Occipital lobe (tissue), 2 donors: ENCODE data around the gene RAD21L1. TPM values are rescaled to one million over a fixed set of nuclear protein-coding genes. Genes with fewer than 3 reads are reported as not detected.
"Not testable (repeated sequence)": the region's sequence is repeated elsewhere in the genome, so short reads cannot be mapped to it uniquely, and the experiment has no call there.

ENCODE experiments used
- DNase-seq: peaks from one replicate; lab custom pipeline; 2025; lab: John Stamatoyannopoulos, UW
- total RNA-seq: library from RNA; depleted of rRNA; stranded (reverse); fragments of >200 nt; gene quantifications from one replicate; pipeline ENCODE4 v1.2.3, GENCODE V29; 2014

Gene RAD21L1
- total RNA-seq, 1 donor from 2014 or later = not detected

DNA sequence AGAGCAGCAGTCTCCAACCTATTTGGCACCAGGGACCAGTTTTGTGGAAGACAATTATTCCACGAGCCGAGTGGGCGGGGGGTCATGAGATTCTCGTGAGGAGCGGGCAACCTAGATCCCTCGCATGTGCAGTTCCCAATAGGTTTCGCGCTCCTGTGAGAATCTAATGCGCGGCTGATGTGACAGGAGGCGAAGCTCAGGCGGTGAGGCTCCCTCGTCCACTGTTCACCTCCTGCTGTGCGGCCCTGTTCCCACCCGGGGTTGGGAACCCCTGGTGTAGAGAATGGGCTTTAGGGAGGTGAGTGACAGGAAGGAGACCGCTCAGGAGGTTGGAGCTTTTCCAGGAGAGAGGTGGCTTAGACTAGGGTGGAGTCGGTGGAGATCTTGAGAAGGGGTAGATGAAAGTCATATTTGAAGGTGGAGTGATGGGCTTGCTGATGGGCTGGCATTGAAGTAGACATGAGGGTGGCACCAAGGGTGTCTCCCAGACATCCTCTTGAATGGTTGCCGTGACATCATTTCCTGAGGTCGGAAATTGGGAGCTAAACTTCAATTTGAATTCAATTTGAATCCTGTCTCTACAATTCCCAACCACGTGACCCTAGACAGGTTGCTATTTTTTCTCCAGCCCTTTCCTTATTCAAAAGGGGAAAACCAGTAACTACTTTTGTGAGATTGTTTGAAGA is 1.5 kb upstream of the RAD21L1 start:
- DNase-seq = no peak

DNA sequence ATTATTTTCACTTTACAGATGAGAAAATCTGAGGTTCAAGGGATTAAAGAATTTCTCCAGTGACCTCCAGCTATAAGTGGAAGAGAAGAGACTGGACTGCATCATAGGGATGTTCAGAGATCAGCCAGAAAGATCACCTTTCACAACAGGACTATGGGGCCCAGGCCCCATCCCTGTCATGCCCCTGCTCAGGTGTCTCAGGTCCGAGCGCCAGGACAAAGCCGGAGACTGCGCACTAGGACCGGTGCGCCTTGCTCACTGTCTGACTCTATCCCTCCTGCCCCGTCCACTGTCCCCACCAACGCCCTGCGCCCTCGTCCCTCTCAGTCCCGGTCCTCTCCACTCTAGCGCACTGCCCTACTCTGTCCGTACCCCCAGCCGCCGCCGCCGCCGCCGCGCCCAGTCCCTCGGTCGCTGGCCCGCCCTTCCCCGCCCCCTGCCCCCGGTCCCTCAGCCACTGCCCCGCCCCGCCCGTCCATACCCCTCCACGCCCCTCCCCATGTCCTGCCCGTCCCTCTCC is 521 bp upstream of the RAD21L1 start:
- DNase-seq = no peak

- DNase-seq = no peak
Measured at GRCh38 chr20:1229541-1229940, 3.7 kb downstream of the RAD21L1 start.

- DNase-seq = no peak
Measured at GRCh38 chr20:1232286-1233111, 6.7 kb downstream of the RAD21L1 start.

DNA sequence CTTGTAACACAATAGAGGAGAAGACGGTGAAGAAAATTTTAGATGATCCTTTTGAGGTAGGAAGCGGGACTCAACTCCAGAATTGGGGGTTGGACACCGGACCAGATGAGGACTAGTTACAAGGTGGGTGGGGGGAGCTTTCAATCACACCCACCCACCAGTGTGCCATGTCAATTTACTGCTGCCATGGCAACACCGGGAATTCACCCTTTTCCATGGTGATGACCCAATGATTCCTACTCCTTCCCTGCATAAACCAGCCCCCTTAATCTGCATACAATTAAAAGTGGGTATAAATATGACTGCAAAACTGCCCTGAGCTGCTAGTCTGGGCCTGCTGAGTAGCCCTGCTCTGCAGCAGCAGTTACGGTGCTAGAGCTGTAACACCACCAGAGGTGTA is 14.7 kb downstream of the RAD21L1 start:
- DNase-seq = no peak

- no peak for DNase-seq
Measured at GRCh38 chr20:1241456-1241855, 15.6 kb downstream of the RAD21L1 start.

- DNase-seq = no peak
Measured at GRCh38 chr20:1242099-1242498, 16.3 kb downstream of the RAD21L1 start.

DNA sequence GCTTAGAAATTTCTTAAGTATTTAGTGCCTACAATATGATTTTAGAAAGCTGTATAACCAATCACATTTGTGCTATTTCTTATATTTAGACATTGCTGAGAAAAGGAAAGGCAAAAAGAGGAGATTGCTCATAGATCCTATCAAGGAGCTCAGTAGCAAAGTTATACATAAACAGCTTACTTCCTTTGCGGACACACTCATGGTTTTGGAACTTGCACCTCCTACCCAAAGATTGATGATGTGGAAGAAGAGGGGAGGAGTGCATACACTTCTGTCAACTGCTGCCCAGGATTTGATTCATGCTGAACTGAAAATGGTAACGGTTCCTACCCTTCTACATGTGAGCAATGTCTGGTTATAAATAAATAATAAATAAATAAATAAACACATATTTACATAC is 16.7 kb downstream of the RAD21L1 start:
- DNase-seq = no peak

DNA sequence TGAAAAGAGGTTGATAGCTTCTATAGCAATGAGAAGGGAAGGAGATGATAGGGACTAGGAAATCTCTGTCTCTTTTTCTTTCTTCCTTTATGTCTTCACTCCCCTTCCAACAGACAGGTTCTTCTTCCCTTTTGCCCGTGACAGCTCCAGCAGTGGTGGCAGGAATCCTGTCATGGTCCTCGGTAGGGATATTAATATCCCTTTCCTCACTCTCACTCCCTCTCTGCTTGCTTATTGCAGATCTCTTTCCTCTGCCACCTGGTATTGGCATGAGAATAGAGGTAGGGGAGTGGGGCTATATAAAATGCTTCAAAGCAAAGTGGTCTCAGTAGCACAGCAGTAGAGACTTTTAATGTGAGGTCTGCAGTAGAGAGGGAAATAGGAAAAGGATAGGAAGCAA is 19.7 kb downstream of the RAD21L1 start:
- no peak for DNase-seq

DNA sequence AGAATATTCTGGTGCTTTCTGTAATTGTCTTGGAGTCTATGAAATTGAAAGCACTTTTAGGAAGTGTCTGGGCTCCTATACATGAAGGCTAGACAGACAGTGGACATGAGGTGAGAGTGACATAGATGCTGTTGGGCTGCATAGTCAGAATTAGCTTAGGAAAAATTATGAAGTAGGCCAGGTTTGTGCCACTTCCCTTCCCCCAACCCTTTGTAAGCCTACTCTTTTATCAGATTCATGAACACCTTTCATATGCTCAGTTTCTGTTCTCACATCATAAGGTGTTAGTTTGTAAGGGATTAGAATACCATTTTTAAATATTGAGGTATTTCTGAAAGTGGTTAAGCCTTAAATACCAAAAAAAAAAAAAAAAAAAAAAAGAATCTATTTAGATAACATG is 21.8 kb downstream of the RAD21L1 start:
- DNase-seq = no peak

- not testable (repeated sequence) for DNase-seq
Measured at GRCh38 chr20:1250282-1250681, 24.4 kb downstream of the RAD21L1 start.

DNA sequence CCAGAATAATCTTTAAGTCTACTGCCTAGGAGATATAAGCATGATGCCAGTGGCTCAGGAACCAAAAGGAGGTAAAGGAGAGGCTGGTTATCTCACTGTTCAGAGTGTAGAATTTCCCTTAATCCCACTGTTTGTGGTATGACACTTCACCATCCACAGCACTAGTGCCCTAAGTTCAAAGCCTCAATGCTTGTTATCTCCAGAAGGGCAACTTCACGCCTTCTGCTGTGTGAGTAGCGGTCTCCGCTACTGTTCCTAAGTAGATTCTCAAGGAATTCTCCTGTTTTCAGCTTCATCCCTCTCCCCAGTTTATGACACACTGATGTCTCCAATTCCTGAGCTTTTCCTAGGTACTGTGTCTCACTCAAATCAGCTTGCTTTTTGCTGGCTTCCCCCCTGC is 26.6 kb downstream of the RAD21L1 start:
- DNase-seq = no peak

GRCh38 chr20:1254254-1254653 is 28.4 kb downstream of the RAD21L1 start:
- no peak for DNase-seq

DNA sequence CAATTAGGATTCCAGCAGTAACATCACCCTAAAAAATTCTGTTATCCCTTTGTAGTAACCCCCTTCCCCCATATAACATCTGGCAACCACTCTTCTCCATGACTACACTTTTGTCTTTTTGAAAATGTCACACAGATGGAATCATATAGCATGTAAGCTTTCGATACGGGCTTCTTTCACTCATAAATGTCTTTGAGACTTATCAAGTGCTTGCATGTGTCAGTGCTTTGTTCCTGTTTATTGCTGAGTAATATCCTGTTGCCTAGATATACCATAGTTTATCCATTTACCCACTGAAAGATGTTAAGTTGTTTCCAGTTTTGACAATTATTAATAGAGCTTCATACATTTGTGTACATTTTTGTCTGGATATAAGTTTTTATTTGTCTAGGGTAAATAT is 29.8 kb downstream of the RAD21L1 start:
- DNase-seq = no peak

DNA sequence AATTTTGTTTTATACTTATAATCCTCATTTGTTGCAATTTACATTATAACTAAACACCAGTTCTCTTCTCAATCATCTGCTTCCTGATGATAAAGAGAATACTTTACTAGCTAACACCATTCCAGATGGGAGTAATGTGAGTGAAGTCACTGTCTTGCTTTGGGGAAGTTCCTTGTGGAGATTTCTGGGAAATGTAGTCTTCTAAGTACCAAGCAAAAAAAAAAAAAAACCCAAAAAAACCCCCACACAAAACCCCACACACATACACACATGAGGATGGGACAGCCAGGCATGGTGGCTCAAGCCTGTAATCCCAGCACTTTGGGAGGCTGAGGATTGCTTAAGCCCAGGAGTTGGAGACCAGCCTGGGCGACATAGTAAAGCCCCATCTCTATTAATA is 38.0 kb downstream of the RAD21L1 start:
- no peak for DNase-seq

GRCh38 chr20:1264727-1265126 is 38.9 kb downstream of the RAD21L1 start:
- DNase-seq = no peak

GRCh38 chr20:1265226-1265915 is 39.5 kb downstream of the RAD21L1 start:
- no peak for DNase-seq

DNA sequence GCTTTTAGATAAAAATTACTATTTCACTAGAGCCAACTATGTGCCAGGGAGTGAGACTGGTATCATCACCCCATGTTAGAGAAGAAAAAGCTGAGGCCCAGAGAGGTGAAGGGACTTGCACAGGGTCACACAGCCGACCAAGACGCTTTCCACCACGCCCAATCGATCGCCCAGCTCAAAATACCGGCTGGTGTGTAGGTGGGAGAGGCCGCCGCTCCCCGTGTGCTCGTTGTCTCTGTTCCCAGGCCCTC is 40.0 kb downstream of the RAD21L1 start:
- DNase-seq = no peak

DNA sequence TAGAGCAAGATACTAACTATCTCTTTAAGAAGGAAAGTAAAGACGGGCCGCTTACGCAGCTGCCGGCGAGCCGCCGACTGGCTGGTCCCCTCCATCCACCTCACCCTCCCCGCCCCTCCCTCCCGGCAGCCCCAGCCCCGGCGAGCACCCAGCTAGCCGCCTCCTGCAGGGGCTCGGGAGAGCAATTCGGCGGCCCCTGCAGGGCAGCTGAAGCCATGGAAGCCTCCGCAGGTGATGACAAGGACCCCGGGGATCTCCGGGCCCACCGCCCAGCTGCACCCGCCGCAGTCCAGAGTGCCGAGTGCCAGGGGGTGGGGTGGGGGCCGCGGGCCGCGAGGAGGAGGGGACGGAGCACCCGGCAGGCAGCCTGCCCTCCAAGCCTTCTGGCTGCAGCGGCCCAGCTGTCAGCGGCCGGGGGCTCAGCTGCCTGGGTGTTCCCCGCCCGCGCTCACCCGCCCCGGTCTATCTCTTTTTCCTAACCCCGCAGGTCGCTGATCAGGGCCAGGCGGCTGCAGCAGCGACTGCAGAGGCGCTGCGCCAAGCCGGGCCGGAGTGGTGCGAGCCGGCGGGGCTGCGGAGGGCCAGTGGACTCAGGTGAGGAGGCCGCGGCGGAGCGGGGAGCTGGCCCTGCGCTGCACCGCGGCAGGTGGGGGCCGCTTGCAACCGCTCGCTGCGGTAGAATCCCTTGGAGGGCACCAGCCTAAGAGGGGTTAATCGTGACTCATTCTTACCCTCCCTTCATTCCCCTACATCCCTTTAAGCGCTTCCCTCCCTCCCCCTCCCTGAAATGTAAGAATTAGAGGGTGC is 40.5 kb downstream of the RAD21L1 start, which contains the start of gene SNPH:
Gene SNPH (plus strand): TSS at position 128 of the 807 bp plus-strand sequence. CDS start 29,946 bp downstream, outside the sequence.
- DNase-seq = peak; percentile 75

DNA sequence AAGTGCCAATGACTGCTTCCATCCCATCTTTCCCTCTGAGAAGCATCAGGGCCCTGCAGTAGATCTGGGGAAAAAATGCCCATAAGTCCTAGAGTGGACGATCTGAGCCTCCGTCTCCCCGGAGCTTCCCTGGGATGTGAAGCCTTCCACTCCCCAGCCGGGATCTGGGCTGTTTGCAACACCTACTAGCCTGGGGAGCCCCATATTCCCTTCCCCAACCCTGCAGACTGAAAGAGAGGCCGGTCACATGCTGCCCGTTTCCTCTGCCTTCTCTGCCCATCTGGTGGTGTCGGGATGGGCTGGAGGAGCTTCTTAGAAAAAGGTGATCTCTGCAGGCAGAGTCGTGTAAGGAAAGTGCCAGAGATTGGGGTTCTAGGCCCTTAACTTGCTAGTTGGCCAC is 41.3 kb downstream of the RAD21L1 start:
- no peak for DNase-seq

DNA sequence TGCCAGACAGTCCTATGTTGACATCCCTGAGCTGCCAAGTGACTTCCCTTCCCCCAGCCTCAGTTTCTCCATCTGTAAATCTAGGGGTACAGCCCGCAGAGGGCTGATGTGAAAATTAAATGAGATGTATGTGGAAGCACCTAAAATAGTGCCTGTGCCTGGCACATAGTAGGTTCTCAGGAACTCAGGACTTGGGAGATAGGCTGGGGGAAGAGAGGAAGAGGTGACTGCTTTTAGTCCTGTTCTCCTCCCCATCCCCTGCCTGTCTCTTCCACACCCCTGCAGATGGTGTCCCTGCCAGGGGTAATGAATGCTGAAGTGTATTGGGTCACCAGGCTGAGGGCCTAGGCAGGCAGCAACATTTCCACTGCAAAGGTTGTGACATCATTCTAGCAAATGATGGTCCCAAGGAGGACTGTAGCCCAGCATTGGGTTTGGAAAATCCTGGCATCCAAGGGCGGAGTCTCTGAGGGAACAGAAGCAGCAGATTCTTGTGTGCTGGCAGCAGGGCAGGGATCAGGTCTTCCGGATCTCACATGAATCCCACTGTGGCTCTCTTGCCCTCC is 42.0 kb downstream of the RAD21L1 start:
- DNase-seq = no peak
